Measurements from ENCODE around the gene GABARAP. TPM values are rescaled to one million over a fixed set of nuclear protein-coding genes. Genes with fewer than 3 reads are reported as not detected.

GABARAP gene
- total and polyA plus RNA-seq, 2 of the 13 experiments (the other 11 are each of a cell fraction or from before 2014, with no cell fraction given): 161 to 310 TPM

DNA sequence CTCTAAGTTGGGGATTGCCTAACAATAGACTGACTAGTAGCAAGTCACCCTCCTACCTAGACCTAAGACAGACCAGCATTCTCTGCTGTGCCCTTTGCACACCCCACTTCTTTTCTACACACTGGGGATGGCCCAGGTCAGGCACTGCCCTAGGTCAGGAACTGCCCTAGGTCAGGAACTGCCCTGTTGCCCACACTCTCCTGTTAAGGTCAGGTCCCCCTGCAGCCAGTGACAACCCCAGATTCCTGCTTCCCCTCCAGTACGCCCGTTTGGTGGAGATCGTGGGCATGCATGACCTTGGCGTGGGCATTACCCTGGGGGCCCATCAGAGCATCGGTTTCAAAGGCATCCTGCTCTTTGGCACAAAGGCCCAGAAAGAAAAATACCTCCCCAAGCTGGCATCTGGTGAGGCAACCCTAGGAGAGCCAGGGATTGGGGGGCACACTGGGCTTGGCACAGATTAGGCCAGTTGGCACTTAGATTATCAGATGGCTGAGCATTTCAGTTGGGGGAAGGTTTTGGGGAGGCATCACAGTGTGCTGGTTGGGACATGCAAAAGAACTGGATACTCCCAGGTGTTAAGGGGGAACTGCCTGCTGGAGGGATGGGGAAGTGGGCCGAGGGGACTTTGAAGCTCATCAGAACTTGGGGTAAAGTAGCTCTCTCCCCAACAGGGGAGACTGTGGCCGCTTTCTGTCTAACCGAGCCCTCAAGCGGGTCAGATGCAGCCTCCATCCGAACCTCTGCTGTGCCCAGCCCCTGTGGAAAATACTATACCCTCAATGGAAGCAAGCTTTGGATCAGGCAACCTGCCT, 20.8 kb downstream of the GABARAP start (continued):
- TF ChIP-seq MAZ (IDR thresholded peaks at IDR 0.05; ENCODE audit: borderline replicate concordance, low read depth, low read length) (no peak), MAZ (CRISPR knock-in tag; IDR thresholded peaks at IDR 0.05; ENCODE audit: low read depth) (0 out of 2 replicates have a peak, but pooled peaks have one; percentile 8), ZNF263 (CRISPR knock-in tag; IDR thresholded peaks at IDR 0.05) (0 out of 2 replicates have a peak, but pooled peaks have one; percentile 7), SNRNP70 (IDR thresholded peaks at IDR 0.05; ENCODE audit: low read depth, low read length) (no peak), FIP1L1 (IDR thresholded peaks at IDR 0.05; ENCODE audit: borderline replicate concordance, insufficient read depth, low read depth, low read length) (no peak), ATRX (CRISPR knock-in tag; IDR thresholded peaks at IDR 0.05; ENCODE audit: borderline replicate concordance) (no peak), KAT8 (CRISPR knock-in tag; IDR thresholded peaks at IDR 0.05) (no peak), HDAC2 (CRISPR knock-in tag; IDR thresholded peaks at IDR 0.05) (no peak), SAFB2 (CRISPR knock-in tag; IDR thresholded peaks at IDR 0.05; ENCODE audit: borderline replicate concordance, low read depth) (no peak; the same call in 1 of the 2 replicates), NONO (IDR thresholded peaks at IDR 0.05) (no peak), NONO (CRISPR knock-in tag; conservative IDR thresholded peaks at IDR 0.05) (0 out of 2 replicates have a peak, but pooled peaks have one; percentile 5), ZFP90 (CRISPR knock-in tag; IDR thresholded peaks at IDR 0.05; ENCODE audit: borderline replicate concordance) (peak; percentile 74; the same call in 1 of the 2 replicates), U2AF1 (optimal IDR thresholded peaks at IDR 0.05; ENCODE audit: low read depth, low read length) (no peak), ZFP37 (CRISPR knock-in tag; IDR thresholded peaks at IDR 0.05; ENCODE audit: borderline replicate concordance) (no peak)
- TF ChIP-seq, protein P1, sequence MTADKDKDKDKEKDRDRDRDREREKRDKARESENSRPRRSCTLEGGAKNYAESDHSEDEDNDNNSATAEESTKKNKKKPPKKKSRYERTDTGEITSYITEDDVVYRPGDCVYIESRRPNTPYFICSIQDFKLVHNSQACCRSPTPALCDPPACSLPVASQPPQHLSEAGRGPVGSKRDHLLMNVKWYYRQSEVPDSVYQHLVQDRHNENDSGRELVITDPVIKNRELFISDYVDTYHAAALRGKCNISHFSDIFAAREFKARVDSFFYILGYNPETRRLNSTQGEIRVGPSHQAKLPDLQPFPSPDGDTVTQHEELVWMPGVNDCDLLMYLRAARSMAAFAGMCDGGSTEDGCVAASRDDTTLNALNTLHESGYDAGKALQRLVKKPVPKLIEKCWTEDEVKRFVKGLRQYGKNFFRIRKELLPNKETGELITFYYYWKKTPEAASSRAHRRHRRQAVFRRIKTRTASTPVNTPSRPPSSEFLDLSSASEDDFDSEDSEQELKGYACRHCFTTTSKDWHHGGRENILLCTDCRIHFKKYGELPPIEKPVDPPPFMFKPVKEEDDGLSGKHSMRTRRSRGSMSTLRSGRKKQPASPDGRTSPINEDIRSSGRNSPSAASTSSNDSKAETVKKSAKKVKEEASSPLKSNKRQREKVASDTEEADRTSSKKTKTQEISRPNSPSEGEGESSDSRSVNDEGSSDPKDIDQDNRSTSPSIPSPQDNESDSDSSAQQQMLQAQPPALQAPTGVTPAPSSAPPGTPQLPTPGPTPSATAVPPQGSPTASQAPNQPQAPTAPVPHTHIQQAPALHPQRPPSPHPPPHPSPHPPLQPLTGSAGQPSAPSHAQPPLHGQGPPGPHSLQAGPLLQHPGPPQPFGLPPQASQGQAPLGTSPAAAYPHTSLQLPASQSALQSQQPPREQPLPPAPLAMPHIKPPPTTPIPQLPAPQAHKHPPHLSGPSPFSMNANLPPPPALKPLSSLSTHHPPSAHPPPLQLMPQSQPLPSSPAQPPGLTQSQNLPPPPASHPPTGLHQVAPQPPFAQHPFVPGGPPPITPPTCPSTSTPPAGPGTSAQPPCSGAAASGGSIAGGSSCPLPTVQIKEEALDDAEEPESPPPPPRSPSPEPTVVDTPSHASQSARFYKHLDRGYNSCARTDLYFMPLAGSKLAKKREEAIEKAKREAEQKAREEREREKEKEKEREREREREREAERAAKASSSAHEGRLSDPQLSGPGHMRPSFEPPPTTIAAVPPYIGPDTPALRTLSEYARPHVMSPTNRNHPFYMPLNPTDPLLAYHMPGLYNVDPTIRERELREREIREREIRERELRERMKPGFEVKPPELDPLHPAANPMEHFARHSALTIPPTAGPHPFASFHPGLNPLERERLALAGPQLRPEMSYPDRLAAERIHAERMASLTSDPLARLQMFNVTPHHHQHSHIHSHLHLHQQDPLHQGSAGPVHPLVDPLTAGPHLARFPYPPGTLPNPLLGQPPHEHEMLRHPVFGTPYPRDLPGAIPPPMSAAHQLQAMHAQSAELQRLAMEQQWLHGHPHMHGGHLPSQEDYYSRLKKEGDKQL (CRISPR knock-in tag; IDR thresholded peaks at IDR 0.05; ENCODE audit: low read depth): no peak
- TF ChIP-seq, protein P2, sequence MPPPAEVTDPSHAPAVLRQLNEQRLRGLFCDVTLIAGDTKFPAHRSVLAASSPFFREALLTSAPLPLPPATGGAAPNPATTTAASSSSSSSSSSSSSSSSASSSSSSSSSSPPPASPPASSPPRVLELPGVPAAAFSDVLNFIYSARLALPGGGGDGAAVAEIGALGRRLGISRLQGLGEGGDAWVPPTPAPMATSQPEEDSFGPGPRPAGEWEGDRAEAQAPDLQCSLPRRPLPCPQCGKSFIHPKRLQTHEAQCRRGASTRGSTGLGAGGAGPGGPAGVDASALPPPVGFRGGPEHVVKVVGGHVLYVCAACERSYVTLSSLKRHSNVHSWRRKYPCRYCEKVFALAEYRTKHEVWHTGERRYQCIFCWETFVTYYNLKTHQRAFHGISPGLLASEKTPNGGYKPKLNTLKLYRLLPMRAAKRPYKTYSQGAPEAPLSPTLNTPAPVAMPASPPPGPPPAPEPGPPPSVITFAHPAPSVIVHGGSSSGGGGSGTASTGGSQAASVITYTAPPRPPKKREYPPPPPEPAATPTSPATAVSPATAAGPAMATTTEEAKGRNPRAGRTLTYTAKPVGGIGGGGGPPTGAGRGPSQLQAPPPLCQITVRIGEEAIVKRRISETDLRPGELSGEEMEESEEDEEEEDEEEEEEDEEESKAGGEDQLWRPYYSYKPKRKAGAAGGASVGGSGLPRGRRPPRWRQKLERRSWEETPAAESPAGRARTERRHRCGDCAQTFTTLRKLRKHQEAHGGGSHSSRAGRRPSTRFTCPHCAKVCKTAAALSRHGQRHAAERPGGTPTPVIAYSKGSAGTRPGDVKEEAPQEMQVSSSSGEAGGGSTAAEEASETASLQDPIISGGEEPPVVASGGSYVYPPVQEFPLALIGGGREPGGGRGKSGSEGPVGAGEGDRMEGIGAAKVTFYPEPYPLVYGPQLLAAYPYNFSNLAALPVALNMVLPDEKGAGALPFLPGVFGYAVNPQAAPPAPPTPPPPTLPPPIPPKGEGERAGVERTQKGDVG (CRISPR knock-in tag; IDR thresholded peaks at IDR 0.05; ENCODE audit: borderline replicate concordance): no peak
- TF ChIP-seq, protein P3, sequence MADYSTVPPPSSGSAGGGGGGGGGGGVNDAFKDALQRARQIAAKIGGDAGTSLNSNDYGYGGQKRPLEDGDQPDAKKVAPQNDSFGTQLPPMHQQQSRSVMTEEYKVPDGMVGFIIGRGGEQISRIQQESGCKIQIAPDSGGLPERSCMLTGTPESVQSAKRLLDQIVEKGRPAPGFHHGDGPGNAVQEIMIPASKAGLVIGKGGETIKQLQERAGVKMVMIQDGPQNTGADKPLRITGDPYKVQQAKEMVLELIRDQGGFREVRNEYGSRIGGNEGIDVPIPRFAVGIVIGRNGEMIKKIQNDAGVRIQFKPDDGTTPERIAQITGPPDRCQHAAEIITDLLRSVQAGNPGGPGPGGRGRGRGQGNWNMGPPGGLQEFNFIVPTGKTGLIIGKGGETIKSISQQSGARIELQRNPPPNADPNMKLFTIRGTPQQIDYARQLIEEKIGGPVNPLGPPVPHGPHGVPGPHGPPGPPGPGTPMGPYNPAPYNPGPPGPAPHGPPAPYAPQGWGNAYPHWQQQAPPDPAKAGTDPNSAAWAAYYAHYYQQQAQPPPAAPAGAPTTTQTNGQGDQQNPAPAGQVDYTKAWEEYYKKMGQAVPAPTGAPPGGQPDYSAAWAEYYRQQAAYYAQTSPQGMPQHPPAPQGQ (CRISPR knock-in tag; IDR thresholded peaks at IDR 0.05; ENCODE audit: borderline replicate concordance): 0 out of 2 replicates have a peak, but pooled peaks have one; percentile 65
